DOHH2 (cell line): Measurements from ENCODE around the gene COL23A1.

Experiments
- H3F3A ChIP-seq: fragments of 200-600 bp; sonication (generic), shearing (Covaris generic); 2 replicates; pipeline ENCODE4 v1.6.0; 2016; ENCODE audit warnings: antibody characterized with exemption, mild to moderate bottlenecking; ENCODE audit not compliant: control insufficient read depth, insufficient read depth
- H3K27ac ChIP-seq: fragments of 200-600 bp; sonication (generic); 2 replicates; pipeline ENCODE4 v1.5.1; 2014; ENCODE audit warnings: low read depth, mild to moderate bottlenecking, low read length, moderate library complexity
- H3K27me3 ChIP-seq: fragments of 200-600 bp; sonication (generic); 2 replicates; pipeline ENCODE4 v1.6.1; 2014; ENCODE audit warnings: mild to moderate bottlenecking, low read length, mixed read lengths; ENCODE audit not compliant: control insufficient read depth
- H3K36me3 ChIP-seq: fragments of 200-600 bp; sonication (generic); 2 replicates; pipeline ENCODE4 v1.6.1; 2014; ENCODE audit warnings: mild to moderate bottlenecking, low read length, moderate library complexity, mixed read lengths; ENCODE audit not compliant: control insufficient read depth
- H3K4me1 ChIP-seq: fragments of 200-600 bp; sonication (generic); 2 replicates; pipeline ENCODE4 v1.6.1; 2014; ENCODE audit warnings: mild to moderate bottlenecking, low read length, mixed read lengths; ENCODE audit not compliant: control insufficient read depth
- H3K4me2 ChIP-seq: fragments of 200-600 bp; sonication (generic); 2 replicates; pipeline ENCODE4 v1.6.0; 2014; ENCODE audit warnings: mild to moderate bottlenecking, low read length, moderate library complexity
- H3K4me3 ChIP-seq: fragments of 200-600 bp; sonication (generic); 2 replicates; pipeline ENCODE4 v1.5.1; 2014; ENCODE audit warnings: mild to moderate bottlenecking, low read length, mixed read lengths
- H3K79me2 ChIP-seq: fragments of 200-600 bp; sonication (generic); 2 replicates; pipeline ENCODE4 v1.6.1; 2014; ENCODE audit warnings: mild to moderate bottlenecking, low read length, mixed read lengths; ENCODE audit not compliant: control insufficient read depth
- H3K9me2 ChIP-seq: fragments of 200-600 bp; sonication (generic); replicated peaks from 2 replicates; pipeline ENCODE4 v1.6.1; 2014; ENCODE audit warnings: mild to moderate bottlenecking, low read length, mixed read lengths; ENCODE audit not compliant: control insufficient read depth
- H3K9me3 ChIP-seq: fragments of 200-600 bp; sonication (generic); 2 replicates; pipeline ENCODE4 v1.6.1; 2014; ENCODE audit warnings: antibody characterized with exemption, low read length, mixed read lengths; ENCODE audit not compliant: control insufficient read depth, insufficient read depth
- H4K20me1 ChIP-seq: fragments of 200-600 bp; sonication (generic); 2 replicates; pipeline ENCODE4 v1.6.0; 2014; ENCODE audit warnings: low read depth, mild to moderate bottlenecking, antibody characterized with exemption, low read length, moderate library complexity; ENCODE audit not compliant: control insufficient read depth, insufficient read depth
- CTCF ChIP-seq: fragments of 200-600 bp; sonication (generic); IDR thresholded peaks from one replicate; pipeline ENCODE4 v1.5.1; 2014; ENCODE audit warnings: antibody characterized with exemption, mild to moderate bottlenecking, low read depth, low read length; ENCODE audit not compliant: poor library complexity, severe bottlenecking
- EZH2phosphoT487 ChIP-seq: fragments of 200-600 bp; sonication (generic); IDR thresholded peaks from 2 replicates; pipeline ENCODE4 v1.6.1; 2017; ENCODE audit warnings: borderline replicate concordance, mild to moderate bottlenecking, antibody characterized with exemption, low read length, moderate library complexity, mixed read lengths

COL23A1 gene

GRCh38 chr5:178505639-178506407 lies 84.4 kb downstream of the COL23A1 start:
- Histone ChIP-seq H3K9me3 (no peaks in the 10 kb centered on the region), H4K20me1 (no peaks in the 10 kb centered on the region), H3K79me2 (no peaks in the 10 kb centered on the region), H3K4me2 (no peak overlapping the region), H3F3A (no peaks in the 10 kb centered on the region), H3K27ac (no peak overlapping the region), H3K36me3 (no peaks in the 10 kb centered on the region), H3K4me3 (no peak overlapping the region), H3K27me3 (no peaks in the 10 kb centered on the region), H3K4me1 (no peaks in the 10 kb centered on the region), H3K9me2 (no peaks in the 10 kb centered on the region)
- TF ChIP-seq EZH2phosphoT487: no peak
- TF ChIP-seq CTCF: no peak

GRCh38 chr5:178504340-178504960 lies 85.7 kb downstream of the COL23A1 start:
- Histone ChIP-seq H3K27ac (no peak overlapping the region), H3K4me3 (no peak overlapping the region)
- TF ChIP-seq CTCF (no peak), EZH2phosphoT487 (no peak)

GRCh38 chr5:178502401-178503100 lies 87.6 kb downstream of the COL23A1 start:
- TF ChIP-seq EZH2phosphoT487: no peak
- no peak for TF ChIP-seq CTCF
- Histone ChIP-seq H4K20me1 (no peaks in the 10 kb centered on the region), H3K27ac (no peak overlapping the region), H3K27me3 (0 out of 2 replicates have a peak, but pooled peaks cover under 1% of the 10 kb centered on the region), H3K4me2 (no peak overlapping the region), H3K4me1 (no peaks in the 10 kb centered on the region), H3K9me2 (no peaks in the 10 kb centered on the region), H3K36me3 (no peaks in the 10 kb centered on the region), H3K79me2 (no peaks in the 10 kb centered on the region), H3F3A (no peaks in the 10 kb centered on the region), H3K4me3 (no peak overlapping the region), H3K9me3 (no peaks in the 10 kb centered on the region)

More at GRCh38 chr5:178504340-178504960, 85.7 kb downstream of the COL23A1 start:
- H3K9me3 ChIP-seq: no peaks in the 10 kb centered on the region
- no peak overlapping the region for H3K4me2 ChIP-seq
- no peaks in the 10 kb centered on the region for H3K79me2 ChIP-seq
- H4K20me1 ChIP-seq: no peaks in the 10 kb centered on the region
- H3K4me1 ChIP-seq: no peaks in the 10 kb centered on the region
- H3K9me2 ChIP-seq: no peaks in the 10 kb centered on the region
- no peaks in the 10 kb centered on the region for H3K27me3 ChIP-seq
- H3K36me3 ChIP-seq: no peaks in the 10 kb centered on the region
- H3F3A ChIP-seq: no peaks in the 10 kb centered on the region
